Measurements from ENCODE around the gene IFI30.
"Not testable (repeated sequence)": the region's sequence is repeated elsewhere in the genome, so short reads cannot be mapped to it uniquely, and the experiment has no call there.

The IFI30 gene

DNA sequence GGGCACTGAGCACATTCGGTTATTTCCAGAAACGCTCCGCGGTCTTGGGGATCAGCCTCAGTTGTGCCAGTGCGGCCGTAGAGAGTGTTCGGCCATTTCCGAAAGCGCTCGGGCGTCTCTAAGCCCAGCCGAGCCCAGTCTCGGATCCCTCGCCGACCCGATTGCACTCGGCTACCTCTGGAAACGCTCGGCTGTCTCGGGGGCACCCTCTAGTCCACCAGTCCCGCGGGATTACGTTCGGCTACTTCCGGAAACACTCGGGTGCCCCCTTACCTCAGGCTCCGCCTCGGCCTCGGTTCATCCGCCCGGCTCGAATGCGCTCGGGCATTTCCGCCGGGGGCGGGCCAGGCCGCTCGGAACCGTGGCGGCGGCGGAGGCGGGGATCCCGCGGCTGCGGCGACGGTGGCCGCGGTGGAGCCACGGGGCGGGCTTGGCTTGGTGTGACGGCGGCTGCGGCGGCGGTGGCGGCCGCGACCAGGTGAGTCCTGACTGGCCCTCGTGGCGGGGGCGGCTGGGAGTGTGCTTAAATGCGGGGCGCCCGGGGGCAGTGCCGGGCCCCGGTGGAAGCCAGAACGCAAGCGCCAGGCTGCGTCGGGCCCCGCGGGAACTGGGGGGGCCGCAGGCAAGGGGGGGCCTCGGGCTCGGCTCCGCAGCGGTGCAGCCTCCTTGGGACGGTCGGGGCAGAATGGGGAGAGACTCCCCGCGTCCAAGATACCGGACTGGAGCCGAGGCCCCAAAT, 20.6 kb upstream of the IFI30 start, which contains the start of gene PIK3R2:
PIK3R2 (plus strand) TSS at position 347 of the 739 bp plus-strand sequence. CDS start 2,717 bp downstream, outside the sequence.
- DNase-seq: peak; percentile 100

GRCh38 chr19:18153556-18154134, 20.0 kb upstream of the IFI30 start:
- no peak for DNase-seq

DNA sequence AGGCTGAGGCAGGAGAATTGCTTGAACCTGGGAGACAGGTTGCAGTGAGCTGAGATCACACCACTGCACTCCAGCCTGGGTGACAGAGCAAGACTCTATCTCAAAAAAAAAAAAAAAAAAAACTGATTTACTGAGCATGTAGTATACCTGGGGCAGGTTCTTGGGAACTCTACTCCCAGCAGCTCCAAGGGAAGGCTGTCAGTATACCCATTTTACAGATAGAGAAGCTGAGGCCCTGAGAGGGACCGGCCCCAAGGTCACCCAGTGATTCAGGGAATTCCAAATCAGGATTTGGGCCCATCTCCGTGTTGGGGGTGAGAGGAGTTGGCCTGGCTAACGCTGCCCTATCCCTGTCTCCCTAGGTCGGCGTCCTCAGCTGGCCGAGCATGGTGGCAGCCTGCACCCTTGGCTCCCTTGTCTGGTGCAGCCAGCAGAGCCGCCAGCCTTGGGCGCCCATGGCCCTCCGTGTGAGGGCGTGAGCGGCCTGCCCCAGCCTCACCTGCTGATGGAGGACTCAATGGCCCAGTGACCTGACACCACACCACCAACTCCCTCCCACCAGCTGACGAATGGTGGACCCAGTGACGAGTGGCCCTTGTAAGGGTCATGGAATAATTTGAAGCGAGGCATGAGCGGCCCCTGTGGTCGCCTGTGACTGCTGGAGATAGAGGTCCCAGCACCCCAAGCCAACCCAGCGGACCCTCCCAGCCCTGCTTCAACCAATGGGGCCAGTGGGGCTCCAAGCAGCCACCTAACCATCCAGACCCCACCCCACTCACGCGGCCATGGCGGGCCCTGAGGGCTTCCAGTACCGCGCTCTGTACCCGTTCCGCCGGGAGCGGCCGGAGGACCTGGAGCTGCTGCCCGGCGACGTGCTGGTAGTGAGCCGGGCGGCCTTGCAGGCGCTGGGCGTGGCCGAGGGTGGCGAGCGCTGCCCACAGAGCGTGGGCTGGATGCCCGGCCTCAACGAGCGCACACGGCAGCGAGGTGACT, 18.2 kb upstream of the IFI30 start:
- DNase-seq: no peak

DNA sequence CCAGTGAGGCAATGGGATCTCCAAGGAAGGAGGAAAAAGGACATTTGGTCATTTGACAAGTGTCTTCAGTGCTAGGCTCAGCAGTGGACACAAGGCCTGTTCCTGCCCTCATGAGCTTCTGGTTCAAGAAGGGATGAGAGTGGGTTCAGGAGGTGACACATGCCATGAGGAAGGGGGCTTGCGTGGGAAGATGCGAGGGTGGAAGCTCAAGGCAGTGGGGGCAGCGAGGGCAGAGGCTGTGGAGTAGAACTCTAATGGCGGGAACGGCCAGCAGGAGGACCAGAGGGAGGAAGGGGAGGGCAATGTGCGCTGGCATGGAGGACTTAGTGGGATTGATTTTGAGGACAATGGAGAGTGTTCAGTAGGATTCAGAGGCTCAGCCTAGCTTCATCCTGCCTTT, 17.3 kb upstream of the IFI30 start:
- no peak for DNase-seq

GRCh38 chr19:18156841-18157464, 16.7 kb upstream of the IFI30 start:
- DNase-seq: no peak

GRCh38 chr19:18157465-18158063, 16.0 kb upstream of the IFI30 start:
- no peak for DNase-seq

DNA sequence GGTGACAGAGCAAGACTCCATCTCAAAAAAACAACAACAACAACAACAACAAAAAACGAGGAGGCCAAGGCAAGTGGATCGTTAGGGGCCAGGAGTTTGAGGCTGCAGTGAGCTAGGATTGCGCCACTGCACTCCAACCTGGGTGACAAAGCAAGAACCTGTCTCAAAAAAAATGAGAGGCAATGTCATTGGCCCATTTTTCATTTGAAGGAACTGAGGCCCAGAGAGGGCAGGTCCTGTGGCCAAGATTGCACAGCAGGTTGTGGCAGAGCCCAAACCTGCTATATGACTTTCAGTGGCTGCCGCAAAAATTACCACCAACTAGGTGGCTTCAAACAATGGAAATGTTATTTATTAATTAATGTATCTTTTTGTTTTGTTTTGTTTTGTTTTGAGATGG, 15.1 kb upstream of the IFI30 start:
- DNase-seq: no peak

GRCh38 chr19:18159059-18159616, 14.5 kb upstream of the IFI30 start:
- not testable (repeated sequence) for DNase-seq

DNA sequence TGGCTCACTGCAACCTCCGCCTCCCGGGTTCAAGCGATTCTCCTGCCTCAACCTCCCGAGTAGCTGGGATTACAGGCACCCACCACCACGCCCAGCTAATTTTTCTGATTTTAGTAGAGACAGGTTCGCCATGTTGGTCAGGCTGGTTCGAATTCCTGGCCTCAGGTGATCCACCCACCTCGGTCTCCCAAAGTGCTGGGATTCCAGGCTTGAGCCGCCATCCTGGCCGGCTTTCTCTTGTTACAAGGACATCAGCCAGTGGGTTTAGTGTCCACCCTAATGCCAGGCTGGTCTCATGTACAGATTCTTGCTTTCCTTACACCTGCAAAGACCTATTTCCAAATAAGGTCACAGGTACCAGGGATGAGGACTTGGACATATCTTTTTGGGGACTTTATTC, 13.8 kb upstream of the IFI30 start:
- DNase-seq: no peak

DNA sequence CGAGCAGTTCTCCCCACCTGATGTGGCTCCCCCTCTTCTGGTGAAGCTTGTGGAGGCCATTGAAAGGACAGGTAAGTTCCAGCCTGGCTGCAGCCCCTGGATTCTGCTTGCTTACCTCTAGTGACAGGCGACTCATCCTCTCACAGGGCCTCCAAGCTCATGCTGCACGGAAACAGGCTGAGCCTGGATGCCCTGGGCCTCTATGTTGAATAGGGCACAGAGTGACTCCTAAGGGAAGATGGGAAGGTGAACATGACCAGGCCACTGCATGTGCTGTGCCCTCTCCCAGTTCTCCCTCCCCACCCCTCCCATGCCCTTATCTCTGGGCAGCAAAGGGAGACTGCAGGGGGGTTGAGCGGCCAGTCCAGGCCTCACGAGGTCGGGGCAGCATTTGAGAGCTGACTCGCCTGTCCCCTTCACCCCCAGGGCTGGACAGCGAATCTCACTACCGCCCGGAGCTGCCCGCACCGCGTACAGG, 13.1 kb upstream of the IFI30 start:
- no peak for DNase-seq

DNA sequence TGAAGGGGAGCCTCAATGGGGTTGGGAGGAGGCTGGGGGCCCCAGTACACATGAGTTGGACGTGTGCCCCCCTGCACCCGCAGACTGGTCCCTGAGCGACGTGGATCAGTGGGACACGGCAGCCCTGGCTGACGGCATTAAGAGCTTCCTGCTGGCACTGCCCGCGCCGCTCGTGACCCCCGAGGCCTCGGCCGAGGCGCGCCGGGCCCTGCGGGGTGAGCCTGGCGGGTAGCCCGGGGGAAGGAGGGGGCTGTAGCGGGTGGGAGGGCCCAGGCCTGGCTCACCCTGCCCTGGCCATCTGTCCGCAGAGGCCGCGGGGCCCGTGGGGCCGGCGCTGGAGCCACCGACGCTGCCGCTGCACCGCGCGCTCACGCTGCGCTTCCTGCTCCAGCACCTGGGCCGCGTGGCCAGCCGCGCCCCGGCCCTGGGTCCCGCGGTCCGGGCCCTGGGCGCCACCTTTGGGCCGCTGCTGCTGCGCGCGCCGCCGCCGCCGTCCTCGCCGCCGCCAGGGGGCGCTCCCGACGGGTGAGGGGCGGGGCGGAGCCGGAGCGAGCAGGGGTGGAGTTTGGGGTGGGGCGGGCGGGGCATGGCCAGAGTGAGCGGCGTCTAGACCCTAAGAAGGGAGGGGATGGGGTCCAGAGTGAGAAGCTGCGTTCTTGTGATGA, 12.5 kb upstream of the IFI30 start:
- DNase-seq: peak; percentile 78

- DNase-seq: no peak
Measured at GRCh38 chr19:18161636-18162002, 12.0 kb upstream of the IFI30 start.

GRCh38 chr19:18164072-18164471, 9.5 kb upstream of the IFI30 start:
- DNase-seq: no peak

DNA sequence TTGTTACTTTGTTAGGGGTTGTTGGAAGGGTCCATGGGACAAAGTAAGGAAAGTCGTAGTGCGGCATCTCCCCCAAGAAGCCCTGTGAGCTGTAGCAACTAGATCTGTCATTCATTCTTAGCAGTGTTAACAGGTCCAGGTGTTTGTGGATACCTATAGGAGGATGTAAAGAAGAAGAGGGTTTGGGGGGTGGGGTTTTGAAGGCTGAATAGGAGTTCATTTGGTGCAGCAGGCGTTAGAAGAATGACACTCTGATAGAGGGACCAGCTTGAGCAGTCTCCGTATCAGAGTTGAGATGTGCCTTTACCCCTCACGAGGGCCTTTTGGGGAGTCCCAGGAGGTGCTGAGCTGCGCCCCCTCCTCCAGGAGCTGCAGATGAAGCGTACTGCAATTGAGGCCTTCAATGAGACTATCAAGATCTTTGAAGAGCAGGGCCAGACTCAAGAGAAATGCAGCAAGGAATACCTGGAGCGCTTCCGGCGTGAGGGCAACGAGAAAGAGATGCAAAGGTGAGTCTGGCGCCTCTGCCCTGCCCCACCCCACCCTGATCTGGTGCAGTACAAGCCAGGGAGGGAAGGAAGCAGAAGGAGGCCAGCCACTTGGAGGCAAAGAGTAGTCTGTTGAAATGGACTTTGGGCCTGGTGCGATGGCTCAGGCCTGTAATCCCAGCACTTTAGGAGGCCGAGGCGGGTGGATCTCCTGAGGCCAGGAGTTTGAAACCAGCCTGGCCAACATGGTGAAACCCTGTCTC, 7.6 kb upstream of the IFI30 start:
- no peak for DNase-seq

- no peak for DNase-seq
Measured at GRCh38 chr19:18167011-18167410, 6.6 kb upstream of the IFI30 start.

DNA sequence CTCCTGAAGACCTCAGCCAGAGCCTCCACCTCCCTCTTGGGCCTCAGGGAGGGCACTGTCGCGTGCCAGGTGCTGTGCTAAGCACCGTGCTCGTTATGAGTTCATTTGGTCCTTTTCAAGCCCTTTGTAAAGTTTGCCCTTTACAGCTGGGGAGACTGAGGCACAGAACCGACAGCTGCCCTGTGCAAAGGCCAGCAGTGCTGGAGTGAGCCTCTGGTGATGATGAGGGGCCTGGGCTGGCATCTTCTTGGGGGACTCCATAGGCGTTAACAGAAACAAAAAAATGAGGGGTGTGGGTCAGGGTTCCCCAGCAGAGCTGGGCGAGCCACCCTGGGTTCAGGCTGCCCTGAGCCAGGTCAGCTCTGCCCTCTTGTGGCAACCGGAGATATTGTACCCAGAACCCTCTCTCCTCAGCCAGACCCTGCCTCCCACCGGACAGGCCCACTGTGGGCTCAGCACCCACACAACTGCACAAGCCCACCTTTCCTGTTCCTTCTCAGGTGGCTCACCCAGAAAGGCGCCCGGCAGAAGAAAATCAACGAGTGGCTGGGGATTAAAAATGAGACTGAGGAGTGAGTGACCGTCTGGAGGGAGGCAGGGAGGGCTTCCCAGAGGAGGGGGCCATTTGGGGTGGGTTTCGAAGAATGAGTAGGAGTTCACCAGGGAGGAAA, 5.5 kb upstream of the IFI30 start:
- peak; percentile 47 for DNase-seq

GRCh38 chr19:18168673-18169381, 4.8 kb upstream of the IFI30 start:
- DNase-seq: no peak

DNA sequence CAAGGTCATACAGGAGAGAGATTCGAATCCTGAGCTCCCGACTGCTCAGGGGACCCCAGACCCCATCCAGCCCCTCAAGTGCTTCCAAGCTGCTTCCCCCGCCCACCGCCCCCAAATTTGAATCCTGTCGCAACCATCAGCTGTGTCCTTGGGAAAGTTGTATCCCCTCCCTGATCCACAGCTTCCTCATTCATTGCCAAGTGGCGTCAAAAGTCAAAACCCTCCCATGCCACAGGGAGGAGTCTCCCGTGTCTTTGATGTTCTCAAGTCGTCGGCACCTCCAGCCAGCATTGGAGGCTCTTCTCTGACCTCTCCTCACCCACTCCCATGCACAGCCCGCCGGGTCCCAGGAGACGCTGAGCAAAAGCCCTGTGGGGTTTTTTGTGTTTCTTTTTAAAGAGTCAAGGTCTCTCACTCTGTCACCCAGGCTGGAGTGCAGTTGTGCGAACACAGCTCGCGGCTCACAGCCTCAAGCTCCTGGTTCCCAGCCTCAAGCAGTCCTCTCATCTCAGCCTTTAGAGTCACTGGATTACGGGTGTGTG, 2.8 kb upstream of the IFI30 start:
- no peak for DNase-seq
